Uterus (tissue), 2 donors: ENCODE results near the gene SLIT3.

Source experiments
- POLR2A ChIP-seq, 2 donors: fragments of 450-650 bp; IDR thresholded peaks; one replicate each; pipeline ENCODE4 v1.6.1; 2016; ENCODE audit warnings: antibody characterized with exemption in 2 of 2, mild to moderate bottlenecking in 1 of 2, moderate library complexity in 1 of 2
- TF ChIP-seq, protein P1 (sequence below), 4 experiments: fragments of 200-600 bp in 2 of 4; fragments of 450-650 bp in 2 of 4; sonication (generic) in 2 of 4; IDR thresholded peaks; one replicate each; pipeline ENCODE4 v1.5.1; 2016 to 2019; ENCODE audit warnings: antibody characterized with exemption in 4 of 4, mild to moderate bottlenecking in 2 of 4, moderate library complexity in 1 of 4

DNA sequence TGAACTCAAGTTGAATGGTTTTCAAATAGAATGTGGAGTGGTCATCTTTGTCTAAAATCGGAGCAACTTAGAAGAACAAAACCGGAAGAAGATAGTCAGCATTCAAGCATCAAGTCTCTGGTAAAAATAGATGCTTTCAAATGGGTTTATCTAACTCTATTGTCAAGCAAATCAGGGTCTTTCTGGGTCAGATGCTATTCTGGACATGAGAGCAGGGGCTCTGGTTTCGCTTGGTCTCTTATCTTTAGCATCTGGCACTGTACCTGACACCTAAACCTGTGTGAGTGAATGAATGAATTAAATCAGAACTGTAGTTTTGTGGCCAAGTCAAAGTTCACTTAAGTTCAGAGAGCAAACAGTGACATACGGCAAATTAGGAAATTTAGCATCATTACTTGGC lies 173.5 kb downstream of the SLIT3 start:
- TF ChIP-seq, protein P1, sequence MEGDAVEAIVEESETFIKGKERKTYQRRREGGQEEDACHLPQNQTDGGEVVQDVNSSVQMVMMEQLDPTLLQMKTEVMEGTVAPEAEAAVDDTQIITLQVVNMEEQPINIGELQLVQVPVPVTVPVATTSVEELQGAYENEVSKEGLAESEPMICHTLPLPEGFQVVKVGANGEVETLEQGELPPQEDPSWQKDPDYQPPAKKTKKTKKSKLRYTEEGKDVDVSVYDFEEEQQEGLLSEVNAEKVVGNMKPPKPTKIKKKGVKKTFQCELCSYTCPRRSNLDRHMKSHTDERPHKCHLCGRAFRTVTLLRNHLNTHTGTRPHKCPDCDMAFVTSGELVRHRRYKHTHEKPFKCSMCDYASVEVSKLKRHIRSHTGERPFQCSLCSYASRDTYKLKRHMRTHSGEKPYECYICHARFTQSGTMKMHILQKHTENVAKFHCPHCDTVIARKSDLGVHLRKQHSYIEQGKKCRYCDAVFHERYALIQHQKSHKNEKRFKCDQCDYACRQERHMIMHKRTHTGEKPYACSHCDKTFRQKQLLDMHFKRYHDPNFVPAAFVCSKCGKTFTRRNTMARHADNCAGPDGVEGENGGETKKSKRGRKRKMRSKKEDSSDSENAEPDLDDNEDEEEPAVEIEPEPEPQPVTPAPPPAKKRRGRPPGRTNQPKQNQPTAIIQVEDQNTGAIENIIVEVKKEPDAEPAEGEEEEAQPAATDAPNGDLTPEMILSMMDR (IDR thresholded peaks at IDR 0.05) = no peak
- TF ChIP-seq POLR2A (IDR thresholded peaks at IDR 0.05) = no peak
